CD4-positive, alpha-beta T cell (primary cell): ENCODE measurements around the gene FMNL3. TPM values are rescaled to one million over a fixed set of nuclear protein-coding genes. Genes with fewer than 3 reads are reported as not detected.

Source experiments
- ATAC-seq: fragments of 200-7000 bp; cut with Tn5 transposase; one replicate; pipeline ENCODE4 v1.10.0; 2022; ENCODE audit warnings: mild to moderate bottlenecking; ENCODE audit not compliant: poor library complexity
- CTCF ChIA-PET: fragments of 350-600 bp; sonication (Branson Sonifier 250); formaldehyde crosslinking; loops from one replicate; lab custom pipeline; 2021; ENCODE audit warnings: antibody characterized with exemption, inconsistent platforms; lab: Charles Lee
- POLR2A ChIA-PET: fragments of 350-600 bp; sonication (Branson Sonifier 250); formaldehyde crosslinking; loops from one replicate; lab custom pipeline; 2021; ENCODE audit warnings: antibody characterized with exemption, inconsistent platforms; lab: Charles Lee
- DNase-seq, 14 experiments: peaks; one replicate each; pipeline ENCODE4 v3.0.0-alpha.2; 2013 to 2020; ENCODE audit warnings: mixed read lengths in 2 of 14
- H3K27ac ChIP-seq, 2 donors: one replicate each; pipeline versions ENCODE4 v1.5.1 to v1.7.0; 2013; ENCODE audit warnings: low read length in 2 of 2, low read depth in 1 of 2, mild to moderate bottlenecking in 1 of 2
- H3K27me3 ChIP-seq, 2 experiments: 1 replicate in 1 of 2; 2 replicates in 1 of 2; pipeline versions ENCODE4 v1.6.1 to v1.7.0; 2013; ENCODE audit warnings: low read length in 2 of 2, control low read depth in 1 of 2, mild to moderate bottlenecking in 1 of 2, moderate library complexity in 1 of 2; ENCODE audit not compliant: insufficient read depth in 2 of 2, control insufficient read depth in 1 of 2
- H3K36me3 ChIP-seq: one replicate; pipeline ENCODE4 v1.6.1; 2013; ENCODE audit warnings: low read length, control low read depth; ENCODE audit not compliant: insufficient read depth
- H3K4me1 ChIP-seq: one replicate; pipeline ENCODE4 v1.6.1; 2013; ENCODE audit warnings: low read length, control low read depth; ENCODE audit not compliant: insufficient read depth
- H3K4me3 ChIP-seq: one replicate; pipeline ENCODE4 v1.5.1; 2013; ENCODE audit warnings: mild to moderate bottlenecking, low read length, moderate library complexity
- H3K9me3 ChIP-seq, 2 experiments: 1 replicate in 1 of 2; 2 replicates in 1 of 2; pipeline versions ENCODE4 v1.6.1 to v1.7.0; 2013; ENCODE audit warnings: low read length in 2 of 2, mild to moderate bottlenecking in 2 of 2, control low read depth in 1 of 2, moderate library complexity in 1 of 2; ENCODE audit not compliant: control insufficient read depth in 1 of 2, insufficient read depth in 1 of 2
- H3K27ac Mint-ChIP-seq: one replicate; pipeline ENCODE4 v1.8.0; 2020; ENCODE audit warnings: mixed read lengths
- H3K27me3 Mint-ChIP-seq: one replicate; pipeline ENCODE4 v1.8.0; 2021; ENCODE audit warnings: mixed read lengths
- H3K36me3 Mint-ChIP-seq: one replicate; pipeline ENCODE4 v1.8.0; 2021; ENCODE audit warnings: low read depth, mixed read lengths
- H3K4me1 Mint-ChIP-seq: one replicate; pipeline ENCODE4 v1.8.0; 2021; ENCODE audit warnings: low read depth, mixed read lengths
- H3K4me3 Mint-ChIP-seq: one replicate; pipeline ENCODE4 v1.8.0; 2020; ENCODE audit warnings: mild to moderate bottlenecking, mixed read lengths
- H3K9me3 Mint-ChIP-seq: one replicate; pipeline ENCODE4 v1.8.0; 2020; ENCODE audit warnings: mixed read lengths
- intact Hi-C, 2 experiments: fragments of 100-400 bp; cut with DNase I in 1 of 2; cut with micrococcal nuclease in 1 of 2; formaldehyde crosslinking; loops; one replicate each; pipeline versions ENCODE4 v1.15.1 to v1.9.0; 2023 to 2025; cut with DNase I, micrococcal nuclease
- total RNA-seq, 174 experiments: library from RNA in 2 of 174; stranded (reverse) in 2 of 174; gene quantifications; one replicate each; pipeline ENCODE4 v1.2.3 and lab custom pipeline; 2021 to 2026
- TF ChIP-seq, protein P1 (sequence below): fragments of 200-600 bp; IDR thresholded peaks from one replicate; pipeline ENCODE4 v1.8.0; 2022; ENCODE audit warnings: antibody characterized with exemption, mild to moderate bottlenecking

FMNL3 gene
- total RNA-seq, 2 experiments from 2014 or later: 33.3 to 34.8 TPM

DNA sequence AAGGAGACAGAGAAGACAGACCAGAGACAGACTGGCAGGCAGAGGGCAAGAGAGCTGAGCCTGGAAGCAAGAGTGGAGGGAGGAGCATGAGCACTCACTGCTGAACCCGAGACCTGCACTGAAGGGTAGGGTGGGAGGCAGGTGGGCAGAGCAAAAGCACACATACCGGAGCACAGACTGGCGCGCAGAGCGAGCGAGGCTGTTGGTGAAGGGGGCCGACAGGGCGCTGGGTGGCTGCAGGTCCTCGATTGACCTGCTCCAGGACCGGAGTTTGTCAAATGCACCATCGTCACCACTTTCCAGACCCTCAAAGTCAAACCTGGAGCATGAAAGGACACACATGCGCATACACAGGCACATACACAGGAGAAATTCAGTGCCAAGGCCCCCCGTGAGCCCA is 48.9 kb downstream of the FMNL3 start:
- Mint-ChIP-seq H3K36me3 (peaks cover 96% of the 10 kb centered on the region), H3K9me3 (no peaks in the 10 kb centered on the region), H3K4me1 (peaks cover 72% of the 10 kb centered on the region), H3K4me3 (no peak overlapping the region), H3K27me3 (no peaks in the 10 kb centered on the region), H3K27ac (peak overlapping the region; percentile 82)
- no peaks in the 10 kb centered on the region for H3K9me3 ChIP-seq
- intact Hi-C loops: no loop called here
- ATAC-seq: no peak
- TF ChIP-seq, protein P1, sequence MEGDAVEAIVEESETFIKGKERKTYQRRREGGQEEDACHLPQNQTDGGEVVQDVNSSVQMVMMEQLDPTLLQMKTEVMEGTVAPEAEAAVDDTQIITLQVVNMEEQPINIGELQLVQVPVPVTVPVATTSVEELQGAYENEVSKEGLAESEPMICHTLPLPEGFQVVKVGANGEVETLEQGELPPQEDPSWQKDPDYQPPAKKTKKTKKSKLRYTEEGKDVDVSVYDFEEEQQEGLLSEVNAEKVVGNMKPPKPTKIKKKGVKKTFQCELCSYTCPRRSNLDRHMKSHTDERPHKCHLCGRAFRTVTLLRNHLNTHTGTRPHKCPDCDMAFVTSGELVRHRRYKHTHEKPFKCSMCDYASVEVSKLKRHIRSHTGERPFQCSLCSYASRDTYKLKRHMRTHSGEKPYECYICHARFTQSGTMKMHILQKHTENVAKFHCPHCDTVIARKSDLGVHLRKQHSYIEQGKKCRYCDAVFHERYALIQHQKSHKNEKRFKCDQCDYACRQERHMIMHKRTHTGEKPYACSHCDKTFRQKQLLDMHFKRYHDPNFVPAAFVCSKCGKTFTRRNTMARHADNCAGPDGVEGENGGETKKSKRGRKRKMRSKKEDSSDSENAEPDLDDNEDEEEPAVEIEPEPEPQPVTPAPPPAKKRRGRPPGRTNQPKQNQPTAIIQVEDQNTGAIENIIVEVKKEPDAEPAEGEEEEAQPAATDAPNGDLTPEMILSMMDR: no peak
- no peak for DNase-seq
- ChIA-PET CTCF (no interaction called here), POLR2A (interaction anchor here (1.3 kb wide), 1 partner anchor 45 kb away, joined by 3 read pairs; no protein-coding TSS in a partner anchor)
- H3K27ac ChIP-seq: no peak overlapping the region
- H3K36me3 ChIP-seq: peaks cover 55% of the 10 kb centered on the region
- no peak overlapping the region for H3K4me3 ChIP-seq
- H3K27me3 ChIP-seq: no peaks in the 10 kb centered on the region
- peaks cover 61% of the 10 kb centered on the region for H3K4me1 ChIP-seq

DNA sequence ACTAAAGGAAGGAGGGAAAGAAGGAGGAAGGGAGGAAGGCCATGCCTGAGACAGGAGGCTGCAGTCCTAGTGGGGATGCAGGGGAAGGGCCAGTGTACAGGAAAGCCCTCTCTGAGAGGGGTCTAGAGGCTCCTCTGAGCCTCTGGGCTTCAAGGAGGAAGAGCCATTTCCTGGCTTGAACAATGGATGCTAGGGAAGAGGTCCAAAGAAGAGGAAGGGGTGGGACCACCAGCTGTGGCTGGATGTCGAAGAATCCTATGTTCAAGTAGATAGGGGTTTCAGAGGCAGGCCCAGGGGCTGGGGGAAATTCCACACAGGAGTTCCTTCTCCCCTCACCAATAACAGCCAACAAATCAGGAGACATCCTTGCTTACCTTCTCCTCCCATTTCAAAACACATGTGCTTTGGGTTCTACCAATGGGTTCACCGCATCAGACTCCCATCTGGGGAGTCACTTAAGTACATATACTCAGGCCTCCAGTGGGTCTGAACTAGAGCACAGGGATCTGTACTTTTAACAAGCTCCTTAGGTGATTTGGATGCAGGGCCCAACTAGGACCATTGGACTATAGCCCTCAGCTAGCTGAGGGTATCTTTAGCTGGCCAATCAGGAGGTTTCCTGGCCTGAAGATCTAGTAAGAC is 51.5 kb downstream of the FMNL3 start:
- ChIA-PET POLR2A (interaction anchor here (0.7 to 1.5 kb wide), 4 partner anchors 20 to 86 kb away, joined by 3 to 6 read pairs (median 4); partner anchors contain the start of gene TMBIM6), CTCF (interaction anchor here (1.4 kb wide), 1 partner anchor 11 kb away, joined by 5 read pairs; no protein-coding TSS in a partner anchor)
- Histone ChIP-seq H3K27me3 (no peaks in the 10 kb centered on the region), H3K36me3 (peaks cover 75% of the 10 kb centered on the region), H3K4me1 (peaks cover 36% of the 10 kb centered on the region), H3K9me3 (no peaks in the 10 kb centered on the region), H3K27ac (no peak overlapping the region), H3K4me3 (no peak overlapping the region)
- TF ChIP-seq, protein P1: no peak
- no peak overlapping the region for H3K4me3 Mint-ChIP-seq
- ATAC-seq: no peak
- intact Hi-C loops: no loop called here
- H3K27ac Mint-ChIP-seq: peak overlapping the region; percentile 82
- peaks cover 50% of the 10 kb centered on the region for H3K4me1 Mint-ChIP-seq
- peaks cover 98% of the 10 kb centered on the region for H3K36me3 Mint-ChIP-seq
- H3K9me3 Mint-ChIP-seq: no peaks in the 10 kb centered on the region
- no peaks in the 10 kb centered on the region for H3K27me3 Mint-ChIP-seq
- no peak for DNase-seq

DNA sequence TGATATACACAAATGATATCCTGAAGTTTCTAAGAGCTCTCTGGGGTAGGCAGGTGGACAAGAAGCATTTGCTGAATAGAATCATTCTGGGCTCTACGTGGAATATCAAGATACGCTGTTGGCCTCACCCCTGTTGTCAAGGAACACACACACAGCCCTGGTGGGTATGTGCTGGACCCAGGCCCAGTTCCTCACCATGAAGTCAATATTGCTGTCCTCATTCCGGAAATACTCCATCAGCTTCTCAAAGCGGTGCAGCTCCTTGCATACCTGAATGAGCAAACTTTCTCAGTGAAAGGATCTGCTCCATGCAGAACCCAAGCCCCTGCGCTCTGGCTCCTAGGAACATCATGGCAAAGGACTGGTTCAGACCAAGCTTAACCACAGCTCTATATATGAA is 52.5 kb downstream of the FMNL3 start:
- H3K27me3 Mint-ChIP-seq: no peaks in the 10 kb centered on the region
- no peaks in the 10 kb centered on the region for H3K27me3 ChIP-seq
- peaks cover 45% of the 10 kb centered on the region for H3K4me1 Mint-ChIP-seq
- no peaks in the 10 kb centered on the region for H3K9me3 ChIP-seq
- no peak overlapping the region for H3K4me3 Mint-ChIP-seq
- CTCF ChIA-PET: interaction anchor here (0.9 to 1.2 kb wide), 3 partner anchors 15 to 48 kb away, joined by 3 read pairs; no protein-coding TSS in a partner anchor
- DNase-seq (no peak), ATAC-seq (no peak)
- H3K4me3 ChIP-seq: no peak overlapping the region
- POLR2A ChIA-PET: interaction anchor here (0.9 to 2.2 kb wide), 2 partner anchors 9 to 87 kb away, joined by 3 to 6 read pairs; partner anchors contain the start of gene TMBIM6
- no peak overlapping the region for H3K27ac ChIP-seq
- H3K27ac Mint-ChIP-seq: peak overlapping the region; percentile 82
- H3K9me3 Mint-ChIP-seq: no peaks in the 10 kb centered on the region
- TF ChIP-seq, protein P1: no peak
- peaks cover 31% of the 10 kb centered on the region for H3K4me1 ChIP-seq
- intact Hi-C loops: no loop called here
- H3K36me3 Mint-ChIP-seq: peaks cover 98% of the 10 kb centered on the region
- H3K36me3 ChIP-seq: peaks cover 80% of the 10 kb centered on the region
